Brain microvascular endothelial cell (primary cell): ENCODE measurements around the gene DOCK4.

Experiments used
- DNase-seq: peaks from one replicate; pipeline ENCODE4 v3.0.0-alpha.2; 2020
- H3K27ac ChIP-seq: fragments of 250-450 bp; sonication (Bioruptor Pico); 2 replicates; pipeline ENCODE4 v1.5.1; 2020; ENCODE audit warnings: mild to moderate bottlenecking, moderate library complexity
- H3K27me3 ChIP-seq: fragments of 250-450 bp; sonication (Bioruptor Pico); replicated peaks from 2 replicates; pipeline ENCODE4 v1.5.1; 2020; ENCODE audit warnings: mild to moderate bottlenecking
- H3K36me3 ChIP-seq: fragments of 250-450 bp; sonication (Bioruptor Pico); replicated peaks from 2 replicates; pipeline ENCODE4 v1.5.1; 2020; ENCODE audit warnings: mild to moderate bottlenecking
- H3K4me3 ChIP-seq: 2 replicates; pipeline ENCODE4 v1.5.1; 2011; ENCODE audit warnings: low read depth, mild to moderate bottlenecking, control low read depth, low read length, moderate library complexity
- CTCF ChIP-seq: IDR thresholded peaks from 2 replicates; pipeline ENCODE4 v1.5.1; 2011; ENCODE audit warnings: low read depth, mild to moderate bottlenecking, moderate library complexity, low read length, control low read depth, inconsistent platforms; ENCODE audit errors: missing control alignments
- in situ Hi-C: cut with HindIII; loops from 2 replicates; pipeline ENCODE4 v1.10.0; 2017; ENCODE audit warnings: low sequenced_read_pairs, low pct_ligation_motif_present

Gene DOCK4

GRCh38 chr7:112065758-112066157 lies 140.4 kb downstream of the DOCK4 start:
- in situ Hi-C loops: no loop called here

GRCh38 chr7:112064627-112065385 lies 141.4 kb downstream of the DOCK4 start:
- Histone ChIP-seq H3K27ac (no peak overlapping the region), H3K36me3 (no peaks in the 10 kb centered on the region), H3K27me3 (no peaks in the 10 kb centered on the region), H3K4me3 (no peak overlapping the region)
- TF ChIP-seq CTCF: no peak
- in situ Hi-C loops: no loop called here
- DNase-seq: no peak

More at GRCh38 chr7:112065758-112066157, 140.4 kb downstream of the DOCK4 start:
- Histone ChIP-seq H3K27me3 (no peaks in the 10 kb centered on the region), H3K27ac (no peak overlapping the region), H3K4me3 (no peak overlapping the region), H3K36me3 (no peaks in the 10 kb centered on the region)
- no peak for TF ChIP-seq CTCF
- no peak for DNase-seq

DNA sequence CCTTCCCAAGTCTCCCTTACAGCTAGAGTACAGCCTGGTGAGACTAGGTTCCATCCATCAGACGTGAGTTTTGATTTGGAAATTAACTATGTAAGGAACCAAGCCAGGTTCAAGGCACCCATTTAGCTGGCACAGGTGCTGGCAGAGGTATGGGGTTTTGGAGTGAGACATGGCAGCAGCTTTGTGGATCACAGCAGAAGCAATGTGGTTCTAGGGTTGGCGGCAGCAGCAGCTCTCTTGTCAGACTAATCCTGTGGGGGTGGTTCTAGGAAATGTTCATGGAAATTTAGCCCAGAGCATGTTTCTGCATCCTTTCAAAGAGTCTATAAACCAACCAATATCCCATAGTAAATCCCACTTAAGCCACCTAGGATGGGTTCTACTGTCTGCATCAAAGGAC lies 142.2 kb downstream of the DOCK4 start:
- no peak for TF ChIP-seq CTCF
- Histone ChIP-seq H3K27ac (no peak overlapping the region), H3K36me3 (no peaks in the 10 kb centered on the region), H3K4me3 (no peak overlapping the region), H3K27me3 (no peaks in the 10 kb centered on the region)
- in situ Hi-C loops: no loop called here
- DNase-seq: no peak

- no peak for TF ChIP-seq CTCF
- in situ Hi-C loops: no loop called here
- H3K27ac ChIP-seq: no peak overlapping the region
- H3K36me3 ChIP-seq: no peaks in the 10 kb centered on the region
- no peak overlapping the region for H3K4me3 ChIP-seq
- no peak for DNase-seq
- no peaks in the 10 kb centered on the region for H3K27me3 ChIP-seq
Measured at GRCh38 chr7:112061051-112061450, 145.1 kb downstream of the DOCK4 start.

- no peak overlapping the region for H3K4me3 ChIP-seq
- in situ Hi-C loops: no loop called here
- TF ChIP-seq CTCF: no peak
Measured at GRCh38 chr7:112060625-112061024, 145.6 kb downstream of the DOCK4 start.

GRCh38 chr7:112059675-112060074 lies 146.5 kb downstream of the DOCK4 start:
- no peaks in the 10 kb centered on the region for H3K27me3 ChIP-seq
- in situ Hi-C loops: no loop called here
- H3K27ac ChIP-seq: no peak overlapping the region
- no peaks in the 10 kb centered on the region for H3K36me3 ChIP-seq
- no peak for DNase-seq
- no peak for TF ChIP-seq CTCF
- H3K4me3 ChIP-seq: no peak overlapping the region

More at GRCh38 chr7:112060625-112061024, 145.6 kb downstream of the DOCK4 start:
- Histone ChIP-seq H3K27me3 (no peaks in the 10 kb centered on the region), H3K27ac (no peak overlapping the region), H3K36me3 (no peaks in the 10 kb centered on the region)
- DNase-seq: no peak
